GM12878 (cell line): ENCODE results near the gene GMIP. TPM values are rescaled to one million over a fixed set of nuclear protein-coding genes. Genes with fewer than 3 reads are reported as not detected.

ENCODE experiments used
- ATAC-seq: fragments of 200-7000 bp; cut with Tn5 transposase; 3 replicates; pipeline ENCODE4 v1.9.1; 2020; ENCODE audit warnings: mild to moderate bottlenecking, moderate library complexity
- BruUV-seq: library from RNA; stranded (reverse); fragments of 400-500 nt; replicated peaks from 2 replicates; lab custom pipeline; 2021; lab: Mats Ljungman, UMichigan
- CTCF ChIA-PET: fragments of 300-600 bp; sonication (Branson Sonifier 250); formaldehyde crosslinking; extraction: SDS; loops from one replicate; lab custom pipeline; 2021; ENCODE audit warnings: inconsistent platforms; lab: Yijun Ruan, JAX
- POLR2A ChIA-PET: fragments of 350-600 bp; formaldehyde crosslinking; extraction: SDS; loops from one replicate; lab custom pipeline; 2021; ENCODE audit warnings: inconsistent platforms; lab: Charles Lee
- RAD21 ChIA-PET: fragments of 300-600 bp; sonication (Branson Sonifier 250); formaldehyde crosslinking; loops from one replicate; lab custom pipeline; 2023; ENCODE audit warnings: antibody characterized with exemption; ENCODE audit not compliant: unreplicated experiment; lab: Charles Lee
- SMC1A ChIA-PET: fragments of 300-600 bp; sonication (Branson Sonifier 250); formaldehyde crosslinking; loops from one replicate; lab custom pipeline; 2023; ENCODE audit not compliant: unreplicated experiment, uncharacterized antibody; lab: Charles Lee
- DNase-seq: peaks from one replicate; pipeline ENCODE4 v3.0.0-alpha.2; 2011; ENCODE audit warnings: low read depth, low spot score
- FAIRE-seq: peaks from 3 replicates; lab custom pipeline; 2011; peaks lifted over from hg19 to GRCh38; lab: Jason Lieb, UNC
- H2AFZ ChIP-seq: 2 replicates; pipeline ENCODE4 v1.6.0; 2011; ENCODE audit warnings: low read depth, low read length, control low read depth; ENCODE audit not compliant: control insufficient read depth
- H3K27ac ChIP-seq: 2 replicates; pipeline ENCODE4 v1.5.1; 2011; ENCODE audit warnings: control low read depth; ENCODE audit not compliant: control insufficient read depth, insufficient read depth
- H3K27me3 ChIP-seq, 2 experiments: replicated peaks in 1 of 2; 2 replicates each; pipeline versions ENCODE4 v1.6.0 to v1.6.1; 2011; ENCODE audit warnings: low read length in 1 of 2; ENCODE audit not compliant: control insufficient read depth in 2 of 2, insufficient read depth in 2 of 2
- H3K36me3 ChIP-seq, 2 experiments: 2 replicates each; pipeline ENCODE4 v1.5.1; 2011; ENCODE audit warnings: low read length in 1 of 2; ENCODE audit not compliant: control insufficient read depth in 2 of 2, insufficient read depth in 2 of 2
- H3K4me1 ChIP-seq: 2 replicates; pipeline ENCODE4 v1.6.1; 2011; ENCODE audit warnings: mild to moderate bottlenecking, low read length, moderate library complexity, mixed read lengths; ENCODE audit not compliant: control insufficient read depth, insufficient read depth
- H3K4me2 ChIP-seq: 2 replicates; pipeline ENCODE4 v1.6.0; 2011; ENCODE audit warnings: control low read depth; ENCODE audit not compliant: control insufficient read depth, insufficient read depth
- H3K4me3 ChIP-seq: fragments of 200-600 bp; sonication (generic); 2 replicates; pipeline ENCODE4 v1.5.1; 2016
- H3K79me2 ChIP-seq: 2 replicates; pipeline ENCODE4 v1.6.0; 2011; ENCODE audit warnings: low read length; ENCODE audit not compliant: control insufficient read depth, insufficient read depth
- H3K9ac ChIP-seq: 2 replicates; pipeline ENCODE4 v1.8.0; 2011; ENCODE audit warnings: low read length, control low read depth, mixed read lengths; ENCODE audit not compliant: control insufficient read depth, insufficient read depth
- H3K9me3 ChIP-seq: replicated peaks from 3 replicates; pipeline ENCODE4 v1.5.1; 2011; ENCODE audit warnings: mild to moderate bottlenecking, low read length; ENCODE audit not compliant: control insufficient read depth, insufficient read depth
- H4K20me1 ChIP-seq: 2 replicates; pipeline ENCODE4 v1.6.0; 2011; ENCODE audit not compliant: control insufficient read depth, insufficient read depth
- ASH2L ChIP-seq: fragments of 300-600, 200-600 bp; sonication (generic); IDR thresholded peaks from 2 replicates; pipeline ENCODE4 v1.6.1; 2017; ENCODE audit warnings: low read depth, mild to moderate bottlenecking, borderline replicate concordance
- BMI1 ChIP-seq: fragments of 450-650 bp; IDR thresholded peaks from 2 replicates; pipeline ENCODE4 v1.6.1; 2016; ENCODE audit warnings: mild to moderate bottlenecking, moderate library complexity, borderline replicate concordance
- EGR1 ChIP-seq, 2 experiments: IDR thresholded peaks; 1 replicate in 1 of 2; 2 replicates in 1 of 2; pipeline ENCODE4 v1.6.1; 2011 to 2012; ENCODE audit warnings: low read depth in 2 of 2, low read length in 2 of 2, borderline replicate concordance in 1 of 2, mild to moderate bottlenecking in 1 of 2, moderate library complexity in 1 of 2
- ETV6 ChIP-seq, 2 experiments: fragments of 450-650 bp in 1 of 2; IDR thresholded peaks in 1 of 2; conservative IDR thresholded peaks in 1 of 2; 2 replicates each; pipeline ENCODE4 v1.6.1; 2014; ENCODE audit warnings: antibody characterized with exemption in 1 of 2, borderline replicate concordance in 1 of 2, low read depth in 1 of 2, mild to moderate bottlenecking in 1 of 2, moderate library complexity in 1 of 2
- GATAD2B ChIP-seq: fragments of 450-650 bp; conservative IDR thresholded peaks from 2 replicates; pipeline ENCODE4 v1.6.1; 2017; ENCODE audit warnings: low read depth, mild to moderate bottlenecking, moderate library complexity
- LARP7 ChIP-seq: fragments of 450-650 bp; IDR thresholded peaks from 2 replicates; pipeline ENCODE4 v1.6.1; 2017; ENCODE audit warnings: mild to moderate bottlenecking
- MEF2B ChIP-seq: fragments of 450-650 bp; IDR thresholded peaks from 2 replicates; pipeline ENCODE4 v1.6.1; 2018; ENCODE audit warnings: mild to moderate bottlenecking, moderate library complexity; ENCODE audit not compliant: partially characterized antibody, poor library complexity, severe bottlenecking
- NRF1 ChIP-seq: conservative IDR thresholded peaks from 2 replicates; pipeline ENCODE4 v1.6.1; 2011; ENCODE audit warnings: mild to moderate bottlenecking, low read depth, low read length, improper control_type of control experiment
- PML ChIP-seq: IDR thresholded peaks from 2 replicates; pipeline ENCODE4 v1.6.1; 2012; ENCODE audit warnings: low read length, inconsistent platforms
- RCOR1 ChIP-seq: conservative IDR thresholded peaks from 2 replicates; pipeline ENCODE4 v1.6.1; 2012; ENCODE audit warnings: low read depth, low read length, improper control_type of control experiment
- WGBS: methylation state at CpG from one replicate; pipeline ENCODE4 v1.1.6; 2016; ENCODE audit warnings: low lambda C conversion rate; ENCODE audit not compliant: insufficient replicate concordance, insufficient coverage; ENCODE audit errors: missing lambda C conversion rate; 5-methylcytosine and 5-hydroxymethylcytosine counted together
- in situ Hi-C: fragments of 300-500 bp; cut with MboI; formaldehyde crosslinking; loops from 9 replicates; pipeline ENCODE4 v1.14.3; 2018; ENCODE audit warnings: mixed read lengths
- intact Hi-C: fragments of 100-400 bp; cut with micrococcal nuclease; formaldehyde crosslinking; loops from one replicate; pipeline ENCODE4 v1.14.2; 2022; ENCODE audit not compliant: unreplicated experiment
- polyA plus RNA-seq, 11 experiments: library from polyadenylated mRNA; depleted of rRNA in 4 of 11; unstranded in 6 of 11; stranded (reverse) in 5 of 11; fragments of >200 nt; fragmentation: Nextera tagmentation in 4 of 11; fragmentation: Illumina TruSeq in 1 of 11; extraction: Ambion mirVana in 4 of 11; extraction: Trizol in 1 of 11; gene quantifications; 1 replicate in 1 of 11; 2 replicates in 10 of 11; pipeline versions ENCODE4 v1.2.1 to v1.2.3, GENCODE V29; 2011 to 2016; ENCODE audit warnings: inconsistent platforms in 2 of 11, missing spikeins in 2 of 11, low read depth in 1 of 11
- total RNA-seq, 4 experiments: library from RNA; depleted of rRNA in 3 of 4; stranded (reverse); fragments of >200 nt in 3 of 4; fragmentation: Illumina TruSeq in 1 of 4; extraction: Trizol in 1 of 4; gene quantifications; 2 replicates each; pipeline versions ENCODE4 v1.2.1 to v1.2.3, GENCODE V29; 2013 to 2021
- TF ChIP-seq, protein P1 (sequence below): fragments of 450-650 bp; IDR thresholded peaks from 2 replicates; pipeline ENCODE4 v1.6.1; 2018; ENCODE audit warnings: mild to moderate bottlenecking, low read depth, moderate library complexity; ENCODE audit not compliant: partially characterized antibody
- TF ChIP-seq, protein P2 (sequence below): fragments of 450-650 bp; IDR thresholded peaks from 2 replicates; pipeline ENCODE4 v1.6.1; 2018; ENCODE audit warnings: borderline replicate concordance, mild to moderate bottlenecking; ENCODE audit not compliant: partially characterized antibody
- TF ChIP-seq, protein P3 (sequence below): IDR thresholded peaks from 2 replicates; pipeline ENCODE4 v1.6.1; 2011; ENCODE audit warnings: borderline replicate concordance, low read depth, mild to moderate bottlenecking, moderate library complexity, low read length; ENCODE audit not compliant: insufficient read depth, poor library complexity, severe bottlenecking

Gene GMIP
- total and polyA plus RNA-seq, 10 of the 15 experiments (the other 5 are each of a cell fraction or from before 2014, with no cell fraction given): 1.5 to 63.5 (median 22.3) TPM

DNA sequence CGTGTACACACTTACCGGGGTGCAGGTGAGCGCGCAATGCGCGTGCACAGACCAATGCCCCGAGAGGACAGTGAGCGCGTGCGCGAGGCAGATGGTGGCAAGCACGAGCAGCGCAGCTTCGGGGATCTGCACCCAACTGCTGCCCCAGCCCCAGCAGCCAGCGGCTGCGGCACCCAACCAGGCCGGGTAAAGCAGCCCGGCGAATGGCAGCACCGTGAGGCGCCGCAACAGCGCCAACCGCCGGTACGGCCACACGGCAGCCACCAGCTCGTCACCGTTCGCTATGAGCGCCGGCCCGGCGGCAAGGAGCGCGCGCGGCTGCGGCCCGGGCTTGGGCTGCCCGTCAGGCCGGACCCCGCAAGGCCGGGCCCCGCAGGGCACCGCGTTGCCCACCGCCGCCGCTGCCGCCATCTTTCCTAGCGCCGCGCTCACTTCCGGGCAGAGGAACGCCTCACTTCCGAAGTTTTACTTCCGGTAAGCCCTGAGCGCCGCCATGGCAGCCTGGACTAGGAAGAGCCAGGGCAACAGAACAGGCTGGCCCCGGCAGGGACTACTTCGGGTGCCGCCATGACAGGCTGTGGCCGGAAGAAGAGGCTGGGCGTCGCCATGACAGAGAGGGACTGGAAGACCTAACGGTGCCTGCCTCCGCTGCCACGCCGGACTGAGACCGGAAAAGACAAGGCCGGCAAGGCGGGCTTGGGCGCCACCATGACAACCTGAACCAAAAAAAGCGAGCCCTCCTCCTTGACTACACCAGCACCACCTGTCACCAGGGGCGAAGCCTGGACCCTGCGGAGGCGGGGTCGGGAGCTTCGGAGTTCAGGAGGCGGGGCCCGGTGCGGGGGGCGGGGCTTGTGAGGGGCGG is 20.0 kb upstream of the GMIP start, which contains the start of gene ATP13A1:
Gene ATP13A1 (minus strand): TSS at position 421 of the 865 bp plus-strand sequence. CDS start 10 bp downstream, at position 411.
- intact Hi-C loops (loop anchor here (2.0 to 10.0 kb wide), 4 partner anchors 65 to 241 kb away; partner anchors contain the start of genes ZNF253, ZNF506 and ZNF93), in situ Hi-C loops (loop anchor here (10.0 kb wide), 1 partner anchor 1361 kb away; the partner anchor contains the start of gene ZNF430)
- Histone ChIP-seq H2AFZ (peak within 1 kb of the TSS; percentile 73), H3K9me3 (no peaks in the 10 kb centered on the region; the same call in 1 of the 3 replicates), H4K20me1 (no peaks in the 10 kb centered on the region), H3K4me2 (peak within 1 kb of the TSS; percentile 77), H3K4me1 (peaks cover 11% of the 10 kb centered on the region), H3K9ac (peak within 1 kb of the TSS; percentile 92), H3K4me3 (peak within 1 kb of the TSS; percentile 87), H3K79me2 (peaks cover 40% of the 10 kb centered on the region), H3K27ac (peak within 1 kb of the TSS; percentile 97), H3K27me3 (no peaks in the 10 kb centered on the region), H3K36me3 (peaks cover 6 to 12% of the 10 kb centered on the region in 2 experiments)
- peak; percentile 78 for ATAC-seq
- BruUV-seq: no TSS peak
- RAD21 ChIA-PET: interaction anchor here (0.6 to 2.1 kb wide), 6 partner anchors 19 to 242 kb away, joined by 3 to 5 read pairs (median 4); partner anchors contain the start of genes ZNF14 and ZNF253
- CTCF ChIA-PET: interaction anchor here (0.7 to 3.5 kb wide), 4 partner anchors 131 to 458 kb away, joined by 3 to 28 read pairs (median 3); partner anchors contain the start of gene ZNF506
- FAIRE-seq: peak; percentile 89
- 1% methylated on average over 71 of the region's 85 CpGs for WGBS
- POLR2A ChIA-PET: interaction anchor here (0.6 to 3.9 kb wide), 6 partner anchors 58 to 608 kb away, joined by 3 to 18 read pairs (median 8); partner anchors contain the start of genes ZNF253 and ZNF93
- DNase-seq: peak; percentile 92
- SMC1A ChIA-PET: interaction anchor here (0.6 to 2.1 kb wide), 4 partner anchors 112 to 242 kb away, joined by 3 to 9 read pairs (median 4); partner anchors contain the start of gene ZNF93
- TF ChIP-seq BMI1 (peak; percentile 85; the same call in 1 of the 2 replicates), GATAD2B (peak; percentile 98), LARP7 (peak; percentile 100), ASH2L (peak; percentile 88), ETV6 (conservative IDR thresholded peaks at IDR 0.05 in 1 of 2, IDR thresholded peaks at IDR 0.05 in 1 of 2; ENCODE audit: borderline replicate concordance in 1 of 2, low read depth in 1 of 2) (peak in 1 of 2 experiments; percentile 98; a peak in 3 of 4 replicates), MEF2B (peak; percentile 18), RCOR1 (peak; percentile 97), NRF1 (peak; percentile 28; the same call in 1 of the 2 replicates), EGR1 (IDR thresholded peaks at IDR 0.05; ENCODE audit: borderline replicate concordance in 1 of 2, low read depth in 2 of 2, low read length in 2 of 2) (peak in 1 of 2 experiments; percentile 58; a peak in 1 of 3 replicates), PML (no peak)
- TF ChIP-seq, protein P1, sequence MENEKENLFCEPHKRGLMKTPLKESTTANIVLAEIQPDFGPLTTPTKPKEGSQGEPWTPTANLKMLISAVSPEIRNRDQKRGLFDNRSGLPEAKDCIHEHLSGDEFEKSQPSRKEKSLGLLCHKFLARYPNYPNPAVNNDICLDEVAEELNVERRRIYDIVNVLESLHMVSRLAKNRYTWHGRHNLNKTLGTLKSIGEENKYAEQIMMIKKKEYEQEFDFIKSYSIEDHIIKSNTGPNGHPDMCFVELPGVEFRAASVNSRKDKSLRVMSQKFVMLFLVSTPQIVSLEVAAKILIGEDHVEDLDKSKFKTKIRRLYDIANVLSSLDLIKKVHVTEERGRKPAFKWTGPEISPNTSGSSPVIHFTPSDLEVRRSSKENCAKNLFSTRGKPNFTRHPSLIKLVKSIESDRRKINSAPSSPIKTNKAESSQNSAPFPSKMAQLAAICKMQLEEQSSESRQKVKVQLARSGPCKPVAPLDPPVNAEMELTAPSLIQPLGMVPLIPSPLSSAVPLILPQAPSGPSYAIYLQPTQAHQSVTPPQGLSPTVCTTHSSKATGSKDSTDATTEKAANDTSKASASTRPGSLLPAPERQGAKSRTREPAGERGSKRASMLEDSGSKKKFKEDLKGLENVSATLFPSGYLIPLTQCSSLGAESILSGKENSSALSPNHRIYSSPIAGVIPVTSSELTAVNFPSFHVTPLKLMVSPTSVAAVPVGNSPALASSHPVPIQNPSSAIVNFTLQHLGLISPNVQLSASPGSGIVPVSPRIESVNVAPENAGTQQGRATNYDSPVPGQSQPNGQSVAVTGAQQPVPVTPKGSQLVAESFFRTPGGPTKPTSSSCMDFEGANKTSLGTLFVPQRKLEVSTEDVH: peak; percentile 86
- TF ChIP-seq, protein P2, sequence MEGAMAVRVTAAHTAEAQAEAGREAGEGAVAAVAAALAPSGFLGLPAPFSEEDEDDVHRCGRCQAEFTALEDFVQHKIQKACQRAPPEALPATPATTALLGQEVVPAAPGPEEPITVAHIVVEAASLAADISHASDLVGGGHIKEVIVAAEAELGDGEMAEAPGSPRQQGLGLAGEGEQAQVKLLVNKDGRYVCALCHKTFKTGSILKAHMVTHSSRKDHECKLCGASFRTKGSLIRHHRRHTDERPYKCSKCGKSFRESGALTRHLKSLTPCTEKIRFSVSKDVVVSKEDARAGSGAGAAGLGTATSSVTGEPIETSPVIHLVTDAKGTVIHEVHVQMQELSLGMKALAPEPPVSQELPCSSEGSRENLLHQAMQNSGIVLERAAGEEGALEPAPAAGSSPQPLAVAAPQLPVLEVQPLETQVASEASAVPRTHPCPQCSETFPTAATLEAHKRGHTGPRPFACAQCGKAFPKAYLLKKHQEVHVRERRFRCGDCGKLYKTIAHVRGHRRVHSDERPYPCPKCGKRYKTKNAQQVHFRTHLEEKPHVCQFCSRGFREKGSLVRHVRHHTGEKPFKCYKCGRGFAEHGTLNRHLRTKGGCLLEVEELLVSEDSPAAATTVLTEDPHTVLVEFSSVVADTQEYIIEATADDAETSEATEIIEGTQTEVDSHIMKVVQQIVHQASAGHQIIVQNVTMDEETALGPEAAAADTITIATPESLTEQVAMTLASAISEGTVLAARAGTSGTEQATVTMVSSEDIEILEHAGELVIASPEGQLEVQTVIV: peak; percentile 88
- TF ChIP-seq, protein P3, sequence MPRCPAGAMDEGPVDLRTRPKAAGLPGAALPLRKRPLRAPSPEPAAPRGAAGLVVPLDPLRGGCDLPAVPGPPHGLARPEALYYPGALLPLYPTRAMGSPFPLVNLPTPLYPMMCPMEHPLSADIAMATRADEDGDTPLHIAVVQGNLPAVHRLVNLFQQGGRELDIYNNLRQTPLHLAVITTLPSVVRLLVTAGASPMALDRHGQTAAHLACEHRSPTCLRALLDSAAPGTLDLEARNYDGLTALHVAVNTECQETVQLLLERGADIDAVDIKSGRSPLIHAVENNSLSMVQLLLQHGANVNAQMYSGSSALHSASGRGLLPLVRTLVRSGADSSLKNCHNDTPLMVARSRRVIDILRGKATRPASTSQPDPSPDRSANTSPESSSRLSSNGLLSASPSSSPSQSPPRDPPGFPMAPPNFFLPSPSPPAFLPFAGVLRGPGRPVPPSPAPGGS: no peak
